GM18498 (cell line): ENCODE results near the gene MICAL3.

ENCODE experiments used
- ATAC-seq: cut with Tn5 transposase; IDR thresholded peaks from one replicate; pipeline ENCODE4 v1.9.1; 2021; ENCODE audit warnings: mild to moderate bottlenecking, moderate library complexity; ENCODE audit not compliant: unreplicated experiment

MICAL3 gene

GRCh38 chr22:17974703-17975372 lies 49.5 kb downstream of the MICAL3 start:
- no peak for ATAC-seq

GRCh38 chr22:17974087-17974486 lies 50.3 kb downstream of the MICAL3 start:
- no peak for ATAC-seq

- ATAC-seq: no peak
These were observed 51.1 kb downstream of the MICAL3 start for GRCh38 chr22:17973217-17973616.

- ATAC-seq: no peak
These were observed 51.8 kb downstream of the MICAL3 start for GRCh38 chr22:17972385-17973191.

GRCh38 chr22:17971711-17972110 lies 52.6 kb downstream of the MICAL3 start:
- ATAC-seq: no peak

GRCh38 chr22:17970201-17970708 lies 54.1 kb downstream of the MICAL3 start:
- ATAC-seq: no peak

- no peak for ATAC-seq
These were observed 54.7 kb downstream of the MICAL3 start for GRCh38 chr22:17969701-17970113.

- no peak for ATAC-seq
These were observed 56.2 kb downstream of the MICAL3 start for GRCh38 chr22:17968126-17968525.

GRCh38 chr22:17966403-17966717 lies 58.0 kb downstream of the MICAL3 start:
- ATAC-seq: no peak

- no peak for ATAC-seq
These were observed 58.6 kb downstream of the MICAL3 start for GRCh38 chr22:17965538-17966402.

- ATAC-seq: peak; percentile 86
These were observed 59.7 kb downstream of the MICAL3 start for GRCh38 chr22:17964643-17965042.

GRCh38 chr22:17964156-17964555 lies 60.2 kb downstream of the MICAL3 start:
- ATAC-seq: no peak

- no peak for ATAC-seq
These were observed 61.3 kb downstream of the MICAL3 start for GRCh38 chr22:17963015-17963414.

- ATAC-seq: no peak
These were observed 62.2 kb downstream of the MICAL3 start for GRCh38 chr22:17962168-17962567.

- no peak for ATAC-seq
These were observed 63.0 kb downstream of the MICAL3 start for GRCh38 chr22:17961446-17961729.

- no peak for ATAC-seq
These were observed 63.5 kb downstream of the MICAL3 start for GRCh38 chr22:17960695-17961445.

- ATAC-seq: no peak
These were observed 64.3 kb downstream of the MICAL3 start for GRCh38 chr22:17960011-17960410.

- no peak for ATAC-seq
These were observed 66.2 kb downstream of the MICAL3 start for GRCh38 chr22:17958166-17958565.

- ATAC-seq: no peak
These were observed 66.7 kb downstream of the MICAL3 start for GRCh38 chr22:17957693-17958092.

- no peak for ATAC-seq
These were observed 67.2 kb downstream of the MICAL3 start for GRCh38 chr22:17957204-17957603.

- ATAC-seq: no peak
These were observed 67.7 kb downstream of the MICAL3 start for GRCh38 chr22:17956630-17957029.
